COLO668 (cell line): Measurements from ENCODE around the gene NSF.
A peak's percentile ranks its signal among the peaks of the same experiment; 100 is the strongest.

ENCODE experiments used
- DNase-seq: peaks from one replicate; lab custom pipeline; 2025; ENCODE audit not compliant: unreplicated experiment; lab: John Stamatoyannopoulos, UW

Gene NSF

GRCh38 chr17:46717999-46718398 is 127.5 kb downstream of the NSF start:
- DNase-seq = no peak

- DNase-seq = no peak
Measured at GRCh38 chr17:46719891-46720290, 129.4 kb downstream of the NSF start.

- no peak for DNase-seq
Measured at GRCh38 chr17:46720408-46720807, 129.9 kb downstream of the NSF start.

GRCh38 chr17:46722662-46723285 is 132.3 kb downstream of the NSF start:
- DNase-seq = no peak

GRCh38 chr17:46726206-46726605 is 135.7 kb downstream of the NSF start:
- DNase-seq = no peak

GRCh38 chr17:46727572-46728348 is 137.3 kb downstream of the NSF start:
- no peak for DNase-seq

- no peak for DNase-seq
Measured at GRCh38 chr17:46730026-46730425, 139.6 kb downstream of the NSF start.

GRCh38 chr17:46730679-46731078 is 140.2 kb downstream of the NSF start:
- DNase-seq = no peak

GRCh38 chr17:46732160-46732559 is 141.7 kb downstream of the NSF start:
- DNase-seq = no peak

- no peak for DNase-seq
Measured at GRCh38 chr17:46732754-46733398, 142.4 kb downstream of the NSF start.

- no peak for DNase-seq
Measured at GRCh38 chr17:46733837-46734475, 143.5 kb downstream of the NSF start.

- DNase-seq = no peak
Measured at GRCh38 chr17:46736100-46736499, 145.6 kb downstream of the NSF start.

- DNase-seq = no peak
Measured at GRCh38 chr17:46737326-46737725, 146.9 kb downstream of the NSF start.

- no peak for DNase-seq
Measured at GRCh38 chr17:46738544-46738943, 148.1 kb downstream of the NSF start.

- DNase-seq = no peak
Measured at GRCh38 chr17:46739982-46740381, 149.5 kb downstream of the NSF start.

- DNase-seq = no peak
Measured at GRCh38 chr17:46741122-46741730, 150.8 kb downstream of the NSF start.

- DNase-seq = peak; percentile 4
Measured at GRCh38 chr17:46742565-46743270, 152.2 kb downstream of the NSF start.

GRCh38 chr17:46744441-46744840 is 154.0 kb downstream of the NSF start:
- no peak for DNase-seq

- DNase-seq = no peak
Measured at GRCh38 chr17:46745376-46745775, 154.9 kb downstream of the NSF start.

GRCh38 chr17:46751425-46751824 is 161.0 kb downstream of the NSF start:
- DNase-seq = no peak

GRCh38 chr17:46753776-46754175 is 163.3 kb downstream of the NSF start:
- DNase-seq = no peak
